HG02938 (cell line): Measurements from ENCODE around the gene LEPR.
"Not testable (repeated sequence)": the region's sequence is repeated elsewhere in the genome, so short reads cannot be mapped to it uniquely, and the experiment has no call there.

Source experiments
- ATAC-seq: cut with Tn5 transposase; IDR thresholded peaks from one replicate; pipeline ENCODE4 v1.9.1; 2021; ENCODE audit warnings: mild to moderate bottlenecking, moderate library complexity; ENCODE audit not compliant: unreplicated experiment

LEPR gene

GRCh38 chr1:65434255-65434654, 13.8 kb downstream of the LEPR start:
- no peak for ATAC-seq

- no peak for ATAC-seq
These were observed 14.3 kb downstream of the LEPR start for GRCh38 chr1:65434760-65435159.

GRCh38 chr1:65435987-65436386, 15.5 kb downstream of the LEPR start:
- no peak for ATAC-seq

- ATAC-seq = no peak
These were observed 17.1 kb downstream of the LEPR start for GRCh38 chr1:65437616-65438015.

GRCh38 chr1:65440322-65440900, 19.9 kb downstream of the LEPR start:
- ATAC-seq = no peak

- ATAC-seq = no peak
These were observed 20.4 kb downstream of the LEPR start for GRCh38 chr1:65440915-65441314.

GRCh38 chr1:65441464-65441863, 21.0 kb downstream of the LEPR start:
- ATAC-seq = no peak

- ATAC-seq = no peak
These were observed 22.0 kb downstream of the LEPR start for GRCh38 chr1:65442442-65442841.

GRCh38 chr1:65443647-65444046, 23.2 kb downstream of the LEPR start:
- ATAC-seq = no peak

GRCh38 chr1:65444128-65444640, 23.7 kb downstream of the LEPR start:
- ATAC-seq = no peak

GRCh38 chr1:65445837-65446236, 25.4 kb downstream of the LEPR start:
- no peak for ATAC-seq

GRCh38 chr1:65449214-65449823, 28.9 kb downstream of the LEPR start:
- ATAC-seq = no peak

GRCh38 chr1:65455678-65456077, 35.2 kb downstream of the LEPR start:
- ATAC-seq = not testable (repeated sequence)

GRCh38 chr1:65456481-65456880, 36.0 kb downstream of the LEPR start:
- no peak for ATAC-seq

GRCh38 chr1:65457868-65458267, 37.4 kb downstream of the LEPR start:
- ATAC-seq = no peak

- no peak for ATAC-seq
These were observed 38.4 kb downstream of the LEPR start for GRCh38 chr1:65458730-65459396.

- peak; percentile 70 for ATAC-seq
These were observed 38.9 kb downstream of the LEPR start for GRCh38 chr1:65459397-65459768.

- not testable (repeated sequence) for ATAC-seq
These were observed 45.4 kb downstream of the LEPR start for GRCh38 chr1:65465837-65466236.

GRCh38 chr1:65467536-65467935, 47.1 kb downstream of the LEPR start:
- no peak for ATAC-seq

GRCh38 chr1:65469126-65469888, 48.8 kb downstream of the LEPR start:
- ATAC-seq = no peak

GRCh38 chr1:65469889-65470340, 49.4 kb downstream of the LEPR start:
- ATAC-seq = no peak
